HCT116 (cell line): Measurements from ENCODE around the gene KIRREL3.

ENCODE experiments used
- CEBPB ChIP-seq: IDR thresholded peaks from 2 replicates; pipeline ENCODE4 v1.6.1; 2012; ENCODE audit warnings: low read depth
- EGR1 ChIP-seq: IDR thresholded peaks from 2 replicates; pipeline ENCODE4 v1.6.1; 2012; ENCODE audit warnings: low read depth
- EZH2 ChIP-seq: fragments of 200-600 bp; sonication (generic); IDR thresholded peaks from 2 replicates; pipeline ENCODE4 v1.6.1; 2017; ENCODE audit warnings: antibody characterized with exemption, mixed run types
- POLR2A ChIP-seq: IDR thresholded peaks from 2 replicates; pipeline ENCODE4 v1.7.0; 2011; ENCODE audit warnings: borderline replicate concordance; ENCODE audit not compliant: insufficient read depth, insufficient read length; ENCODE audit errors: extremely low read depth
- RAD21 ChIP-seq: IDR thresholded peaks from 2 replicates; pipeline ENCODE4 v1.6.1; 2012; ENCODE audit warnings: low read depth, mild to moderate bottlenecking
- YY1 ChIP-seq: IDR thresholded peaks from 2 replicates; pipeline ENCODE4 v1.6.1; 2011; ENCODE audit warnings: low read length, low read depth, moderate library complexity, mild to moderate bottlenecking; ENCODE audit not compliant: insufficient replicate concordance; ENCODE audit errors: extremely low read depth
- TF ChIP-seq, protein P1 (sequence below): IDR thresholded peaks from 2 replicates; pipeline ENCODE4 v1.6.1; 2012; ENCODE audit warnings: low read depth
- TF ChIP-seq, protein P2 (sequence below), 3 experiments: fragments of 200-600 bp in 1 of 3; sonication (generic) in 1 of 3; IDR thresholded peaks in 2 of 3; conservative IDR thresholded peaks in 1 of 3; 2 replicates each; pipeline ENCODE4 v1.5.1; 2012 to 2017; ENCODE audit warnings: low read depth in 2 of 3, low read length in 2 of 3, antibody characterized with exemption in 1 of 3, borderline replicate concordance in 1 of 3, control low read depth in 1 of 3, mild to moderate bottlenecking in 1 of 3, mixed read lengths in 1 of 3, mixed run types in 1 of 3, moderate library complexity in 1 of 3; ENCODE audit not compliant: insufficient read depth in 1 of 3

DNA sequence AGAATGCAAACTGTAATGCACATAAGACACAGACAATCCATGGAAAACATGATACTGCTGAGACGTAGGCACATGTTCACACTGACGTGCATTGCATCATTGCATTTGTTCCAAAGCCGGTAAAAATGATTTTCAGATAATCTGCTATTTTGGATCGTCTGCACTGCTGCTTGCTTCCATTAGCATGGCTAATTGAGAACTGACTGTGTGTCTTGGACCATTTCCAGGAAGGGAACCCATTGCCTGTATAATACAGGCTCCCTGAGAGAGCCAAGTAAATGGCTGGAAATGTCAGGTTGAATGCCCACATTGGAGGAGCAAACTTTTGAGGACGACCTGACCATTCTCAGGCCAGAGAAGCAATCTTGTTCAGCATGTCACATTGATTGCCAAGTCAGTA, 340.2 kb downstream of the KIRREL3 start:
- TF ChIP-seq CEBPB (no peak), POLR2A (no peak), RAD21 (no peak), YY1 (no peak), EGR1 (no peak), EZH2 (no peak)
- TF ChIP-seq, protein P1, sequence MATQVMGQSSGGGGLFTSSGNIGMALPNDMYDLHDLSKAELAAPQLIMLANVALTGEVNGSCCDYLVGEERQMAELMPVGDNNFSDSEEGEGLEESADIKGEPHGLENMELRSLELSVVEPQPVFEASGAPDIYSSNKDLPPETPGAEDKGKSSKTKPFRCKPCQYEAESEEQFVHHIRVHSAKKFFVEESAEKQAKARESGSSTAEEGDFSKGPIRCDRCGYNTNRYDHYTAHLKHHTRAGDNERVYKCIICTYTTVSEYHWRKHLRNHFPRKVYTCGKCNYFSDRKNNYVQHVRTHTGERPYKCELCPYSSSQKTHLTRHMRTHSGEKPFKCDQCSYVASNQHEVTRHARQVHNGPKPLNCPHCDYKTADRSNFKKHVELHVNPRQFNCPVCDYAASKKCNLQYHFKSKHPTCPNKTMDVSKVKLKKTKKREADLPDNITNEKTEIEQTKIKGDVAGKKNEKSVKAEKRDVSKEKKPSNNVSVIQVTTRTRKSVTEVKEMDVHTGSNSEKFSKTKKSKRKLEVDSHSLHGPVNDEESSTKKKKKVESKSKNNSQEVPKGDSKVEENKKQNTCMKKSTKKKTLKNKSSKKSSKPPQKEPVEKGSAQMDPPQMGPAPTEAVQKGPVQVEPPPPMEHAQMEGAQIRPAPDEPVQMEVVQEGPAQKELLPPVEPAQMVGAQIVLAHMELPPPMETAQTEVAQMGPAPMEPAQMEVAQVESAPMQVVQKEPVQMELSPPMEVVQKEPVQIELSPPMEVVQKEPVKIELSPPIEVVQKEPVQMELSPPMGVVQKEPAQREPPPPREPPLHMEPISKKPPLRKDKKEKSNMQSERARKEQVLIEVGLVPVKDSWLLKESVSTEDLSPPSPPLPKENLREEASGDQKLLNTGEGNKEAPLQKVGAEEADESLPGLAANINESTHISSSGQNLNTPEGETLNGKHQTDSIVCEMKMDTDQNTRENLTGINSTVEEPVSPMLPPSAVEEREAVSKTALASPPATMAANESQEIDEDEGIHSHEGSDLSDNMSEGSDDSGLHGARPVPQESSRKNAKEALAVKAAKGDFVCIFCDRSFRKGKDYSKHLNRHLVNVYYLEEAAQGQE: no peak
- TF ChIP-seq, protein P2, sequence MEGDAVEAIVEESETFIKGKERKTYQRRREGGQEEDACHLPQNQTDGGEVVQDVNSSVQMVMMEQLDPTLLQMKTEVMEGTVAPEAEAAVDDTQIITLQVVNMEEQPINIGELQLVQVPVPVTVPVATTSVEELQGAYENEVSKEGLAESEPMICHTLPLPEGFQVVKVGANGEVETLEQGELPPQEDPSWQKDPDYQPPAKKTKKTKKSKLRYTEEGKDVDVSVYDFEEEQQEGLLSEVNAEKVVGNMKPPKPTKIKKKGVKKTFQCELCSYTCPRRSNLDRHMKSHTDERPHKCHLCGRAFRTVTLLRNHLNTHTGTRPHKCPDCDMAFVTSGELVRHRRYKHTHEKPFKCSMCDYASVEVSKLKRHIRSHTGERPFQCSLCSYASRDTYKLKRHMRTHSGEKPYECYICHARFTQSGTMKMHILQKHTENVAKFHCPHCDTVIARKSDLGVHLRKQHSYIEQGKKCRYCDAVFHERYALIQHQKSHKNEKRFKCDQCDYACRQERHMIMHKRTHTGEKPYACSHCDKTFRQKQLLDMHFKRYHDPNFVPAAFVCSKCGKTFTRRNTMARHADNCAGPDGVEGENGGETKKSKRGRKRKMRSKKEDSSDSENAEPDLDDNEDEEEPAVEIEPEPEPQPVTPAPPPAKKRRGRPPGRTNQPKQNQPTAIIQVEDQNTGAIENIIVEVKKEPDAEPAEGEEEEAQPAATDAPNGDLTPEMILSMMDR (IDR thresholded peaks at IDR 0.05 in 2 of 3, conservative IDR thresholded peaks at IDR 0.05 in 1 of 3; ENCODE audit: borderline replicate concordance in 1 of 3, insufficient read depth in 1 of 3, low read depth in 2 of 3, low read length in 2 of 3): no peak
